A549 (cell line): ENCODE measurements around the gene FASLG.

Source experiments
- HOXA7 ChIP-seq: fragments of 250-450 bp; sonication (Bioruptor Pico); IDR thresholded peaks from 2 replicates; pipeline ENCODE4 v1.5.0; 2020; ENCODE audit warnings: mild to moderate bottlenecking, moderate library complexity
- POLR2A ChIP-seq: IDR thresholded peaks from 2 replicates; pipeline ENCODE4 v1.6.1; 2012; ENCODE audit warnings: mild to moderate bottlenecking, low read length
- TF ChIP-seq, protein P1 (sequence below): fragments of >200 bp; sonication (Bioruptor Twin); formaldehyde crosslinking; IDR thresholded peaks from 3 replicates; pipeline ENCODE4 v1.5.1; 2016
- TF ChIP-seq, protein P2 (sequence below): IDR thresholded peaks from 2 replicates; pipeline ENCODE4 v1.6.1; 2012

GRCh38 chr1:172638249-172638648 is 20.7 kb upstream of the FASLG start:
- TF ChIP-seq POLR2A (no peak), HOXA7 (CRISPR knock-in tag) (no peak)
- TF ChIP-seq, protein P1, sequence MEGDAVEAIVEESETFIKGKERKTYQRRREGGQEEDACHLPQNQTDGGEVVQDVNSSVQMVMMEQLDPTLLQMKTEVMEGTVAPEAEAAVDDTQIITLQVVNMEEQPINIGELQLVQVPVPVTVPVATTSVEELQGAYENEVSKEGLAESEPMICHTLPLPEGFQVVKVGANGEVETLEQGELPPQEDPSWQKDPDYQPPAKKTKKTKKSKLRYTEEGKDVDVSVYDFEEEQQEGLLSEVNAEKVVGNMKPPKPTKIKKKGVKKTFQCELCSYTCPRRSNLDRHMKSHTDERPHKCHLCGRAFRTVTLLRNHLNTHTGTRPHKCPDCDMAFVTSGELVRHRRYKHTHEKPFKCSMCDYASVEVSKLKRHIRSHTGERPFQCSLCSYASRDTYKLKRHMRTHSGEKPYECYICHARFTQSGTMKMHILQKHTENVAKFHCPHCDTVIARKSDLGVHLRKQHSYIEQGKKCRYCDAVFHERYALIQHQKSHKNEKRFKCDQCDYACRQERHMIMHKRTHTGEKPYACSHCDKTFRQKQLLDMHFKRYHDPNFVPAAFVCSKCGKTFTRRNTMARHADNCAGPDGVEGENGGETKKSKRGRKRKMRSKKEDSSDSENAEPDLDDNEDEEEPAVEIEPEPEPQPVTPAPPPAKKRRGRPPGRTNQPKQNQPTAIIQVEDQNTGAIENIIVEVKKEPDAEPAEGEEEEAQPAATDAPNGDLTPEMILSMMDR = no peak
- TF ChIP-seq, protein P2, sequence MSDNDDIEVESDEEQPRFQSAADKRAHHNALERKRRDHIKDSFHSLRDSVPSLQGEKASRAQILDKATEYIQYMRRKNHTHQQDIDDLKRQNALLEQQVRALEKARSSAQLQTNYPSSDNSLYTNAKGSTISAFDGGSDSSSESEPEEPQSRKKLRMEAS = no peak
